SK-MEL-5 (cell line): Measurements from ENCODE around the gene LGALS1. TPM values are rescaled to one million over a fixed set of nuclear protein-coding genes. Genes with fewer than 3 reads are reported as not detected.
"Not testable (repeated sequence)": the region's sequence is repeated elsewhere in the genome, so short reads cannot be mapped to it uniquely, and the experiment has no call there.

ENCODE experiments used
- DNase-seq: peaks from one replicate; pipeline ENCODE4 v3.0.0-alpha.2; 2016; ENCODE audit warnings: low read depth, low spot score
- in situ Hi-C: cut with HindIII; loops from 2 replicates; pipeline ENCODE4 v1.10.0; 2016; ENCODE audit warnings: low sequenced_read_pairs, high pct_unique_total_duplicates, low pct_unique_long_range_greater_than_20kb
- total RNA-seq: library from RNA; depleted of rRNA; stranded (reverse); fragments of >200 nt; shearing (Covaris generic); gene quantifications from 2 replicates; pipeline ENCODE4 v1.2.3, GENCODE V29; 2014

Gene LGALS1
- total RNA-seq, 1 experiment from 2014 or later, result 978 TPM

DNA sequence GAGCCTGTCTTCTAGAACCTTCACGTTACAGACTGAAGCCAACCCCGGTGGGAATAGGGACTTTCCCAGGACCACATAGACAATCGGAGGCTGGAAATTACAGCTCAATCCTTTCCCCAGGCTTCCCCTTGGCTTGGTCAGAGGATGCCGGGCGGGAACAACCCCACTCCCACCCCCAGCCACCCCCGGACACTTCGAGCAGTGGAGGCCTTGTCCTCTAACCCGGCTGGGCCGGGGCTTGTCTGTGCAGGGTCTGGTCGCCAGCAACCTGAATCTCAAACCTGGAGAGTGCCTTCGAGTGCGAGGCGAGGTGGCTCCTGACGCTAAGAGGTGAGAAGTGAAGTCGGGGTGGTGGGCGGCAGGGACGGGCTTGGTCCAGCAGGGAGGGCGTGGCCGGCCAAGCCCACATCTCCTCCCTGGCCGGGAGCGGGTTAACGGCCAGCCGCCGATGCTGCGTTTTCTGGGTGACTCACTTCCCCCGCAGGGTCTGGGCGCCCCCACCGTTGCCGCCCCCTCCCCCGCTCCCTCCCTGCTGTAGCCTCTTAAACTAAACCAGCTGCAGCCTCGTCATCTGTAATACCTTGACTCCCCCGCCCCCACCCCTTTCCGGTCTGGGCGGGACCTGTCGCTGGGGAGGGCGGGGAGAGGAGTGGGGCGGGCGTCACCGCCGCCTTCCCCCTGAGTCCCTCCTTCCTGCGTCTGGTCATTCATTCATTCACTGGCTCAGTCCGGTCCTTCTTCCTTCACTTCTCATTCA is 1.5 kb downstream of the LGALS1 start:
- in situ Hi-C loops, result no loop called here
- DNase-seq, result peak; percentile 84

- DNase-seq, result no peak
- in situ Hi-C loops, result no loop called here
Measured at GRCh38 chr22:37677493-37677974, 2.1 kb downstream of the LGALS1 start.

DNA sequence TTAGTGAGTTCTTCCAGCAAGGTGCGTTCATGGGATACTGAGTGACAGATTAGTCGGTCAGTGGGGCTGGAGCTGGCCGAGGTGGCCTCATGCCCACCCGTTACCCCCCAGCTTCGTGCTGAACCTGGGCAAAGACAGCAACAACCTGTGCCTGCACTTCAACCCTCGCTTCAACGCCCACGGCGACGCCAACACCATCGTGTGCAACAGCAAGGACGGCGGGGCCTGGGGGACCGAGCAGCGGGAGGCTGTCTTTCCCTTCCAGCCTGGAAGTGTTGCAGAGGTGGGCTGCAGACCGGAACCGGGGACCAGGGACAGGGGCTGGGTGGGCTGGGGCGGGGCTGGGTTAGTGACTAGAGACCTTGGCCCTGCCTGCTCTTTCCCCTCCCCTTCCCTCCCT is 2.9 kb downstream of the LGALS1 start:
- in situ Hi-C loops, result no loop called here
- no peak for DNase-seq

DNA sequence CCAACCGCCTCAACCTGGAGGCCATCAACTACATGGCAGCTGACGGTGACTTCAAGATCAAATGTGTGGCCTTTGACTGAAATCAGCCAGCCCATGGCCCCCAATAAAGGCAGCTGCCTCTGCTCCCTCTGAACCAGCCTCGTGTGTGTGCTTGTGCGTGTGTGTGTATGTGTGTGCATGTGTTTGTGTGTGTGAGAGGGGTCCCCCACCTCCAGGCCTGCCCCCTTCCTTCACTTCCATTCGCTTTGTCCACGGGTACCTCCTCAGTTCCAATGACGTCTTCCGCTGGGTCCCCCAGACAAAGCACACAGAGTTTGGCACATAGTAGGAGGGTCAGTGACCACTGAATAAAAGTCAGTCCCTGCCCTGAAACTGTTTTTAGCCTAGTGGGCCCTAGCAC is 4.2 kb downstream of the LGALS1 start:
- in situ Hi-C loops, result no loop called here
- no peak for DNase-seq

DNA sequence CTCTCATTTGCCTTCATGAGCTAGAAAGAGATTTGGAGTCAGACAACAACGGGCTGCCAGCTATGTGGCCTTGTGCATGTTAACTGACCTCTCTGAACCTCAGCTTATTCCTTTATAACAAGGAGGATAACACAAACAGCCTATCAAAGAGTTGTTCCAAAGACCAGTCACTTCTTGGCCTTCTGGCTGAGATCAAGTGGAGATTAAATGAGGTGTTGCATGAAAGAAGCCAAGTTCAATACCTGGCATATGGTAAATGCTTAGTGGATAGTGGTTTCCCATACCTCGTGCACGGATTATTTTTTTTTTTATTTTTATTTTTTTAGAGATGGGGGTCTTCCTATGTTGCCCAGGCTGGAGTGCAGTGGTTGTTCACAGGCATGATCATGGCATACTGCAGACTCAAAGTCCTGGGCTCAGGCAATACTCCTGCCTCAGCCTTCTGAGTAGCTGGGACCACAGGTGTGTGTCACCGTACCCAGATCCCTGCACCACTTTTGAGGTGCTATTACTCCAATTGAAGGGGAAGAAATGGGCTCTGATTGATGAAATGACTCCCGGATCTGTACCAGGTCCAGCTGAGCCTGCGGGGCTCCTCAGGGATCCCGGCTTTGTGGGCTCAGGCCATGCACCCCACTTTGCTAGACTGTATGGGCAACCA is 4.9 kb downstream of the LGALS1 start:
- DNase-seq, result no peak
- in situ Hi-C loops, result no loop called here

DNA sequence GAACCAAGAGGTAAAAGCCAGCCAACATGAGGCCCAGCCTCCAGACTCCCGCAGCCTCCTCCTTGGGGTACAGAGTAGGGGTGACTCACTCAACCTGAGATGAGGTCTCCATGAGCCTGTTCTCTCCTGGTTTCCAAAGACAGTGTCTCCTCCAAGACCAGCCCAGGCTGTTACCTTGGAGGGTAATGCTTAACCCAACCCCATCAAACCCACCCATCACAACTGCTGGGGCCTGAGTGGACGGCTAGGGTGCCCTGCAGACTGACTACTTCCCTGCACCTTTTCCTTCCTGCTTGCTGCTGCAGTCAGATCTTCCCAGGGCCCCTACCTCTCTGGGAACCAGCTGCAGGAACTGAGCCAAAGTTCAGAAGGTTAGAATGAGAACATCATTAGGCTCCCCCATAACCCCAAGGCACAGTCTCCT is 5.6 kb downstream of the LGALS1 start:
- in situ Hi-C loops, result no loop called here
- DNase-seq, result no peak

- peak; percentile 88 for DNase-seq
- in situ Hi-C loops, result no loop called here
Measured at GRCh38 chr22:37681556-37682049, 6.2 kb downstream of the LGALS1 start.

DNA sequence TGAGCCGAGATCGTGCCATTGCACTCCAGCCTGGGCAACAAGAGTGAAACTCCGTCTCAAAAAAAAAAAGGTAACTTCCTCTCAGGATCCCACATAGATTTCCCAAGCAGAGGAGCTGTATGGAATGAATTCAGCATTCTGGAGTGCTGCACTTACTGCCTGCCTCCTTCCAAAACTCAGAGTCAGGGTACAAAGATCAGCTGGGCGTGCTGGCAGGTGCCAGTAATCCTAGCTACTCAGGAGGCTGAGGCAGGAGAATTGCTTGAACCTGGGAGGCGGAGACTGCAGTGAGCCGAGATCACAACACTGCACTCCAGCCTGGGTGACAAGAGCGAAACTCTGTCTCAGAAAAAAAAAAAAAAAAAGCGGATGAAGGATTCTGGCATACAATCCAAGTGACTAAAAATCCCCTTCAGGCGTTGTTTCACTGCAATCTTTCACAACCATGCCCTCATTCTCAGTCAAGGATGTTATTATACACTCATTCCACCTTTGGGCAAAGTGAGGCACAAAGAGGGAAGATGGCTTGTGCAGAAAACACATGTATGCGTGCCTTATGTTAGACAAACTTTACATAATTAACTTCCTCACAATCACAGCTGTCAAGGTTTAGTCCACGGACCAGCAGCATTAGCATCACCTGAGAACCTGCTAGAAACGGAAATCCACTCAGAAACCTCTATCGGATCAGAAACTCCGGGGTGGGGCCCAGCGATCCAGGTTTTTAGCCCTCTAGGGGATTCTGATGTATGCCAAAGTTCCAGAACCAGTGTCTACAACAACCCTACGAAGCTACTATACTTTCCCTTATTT is 9.6 kb downstream of the LGALS1 start:
- in situ Hi-C loops, result no loop called here
- peak; percentile 63 for DNase-seq

DNA sequence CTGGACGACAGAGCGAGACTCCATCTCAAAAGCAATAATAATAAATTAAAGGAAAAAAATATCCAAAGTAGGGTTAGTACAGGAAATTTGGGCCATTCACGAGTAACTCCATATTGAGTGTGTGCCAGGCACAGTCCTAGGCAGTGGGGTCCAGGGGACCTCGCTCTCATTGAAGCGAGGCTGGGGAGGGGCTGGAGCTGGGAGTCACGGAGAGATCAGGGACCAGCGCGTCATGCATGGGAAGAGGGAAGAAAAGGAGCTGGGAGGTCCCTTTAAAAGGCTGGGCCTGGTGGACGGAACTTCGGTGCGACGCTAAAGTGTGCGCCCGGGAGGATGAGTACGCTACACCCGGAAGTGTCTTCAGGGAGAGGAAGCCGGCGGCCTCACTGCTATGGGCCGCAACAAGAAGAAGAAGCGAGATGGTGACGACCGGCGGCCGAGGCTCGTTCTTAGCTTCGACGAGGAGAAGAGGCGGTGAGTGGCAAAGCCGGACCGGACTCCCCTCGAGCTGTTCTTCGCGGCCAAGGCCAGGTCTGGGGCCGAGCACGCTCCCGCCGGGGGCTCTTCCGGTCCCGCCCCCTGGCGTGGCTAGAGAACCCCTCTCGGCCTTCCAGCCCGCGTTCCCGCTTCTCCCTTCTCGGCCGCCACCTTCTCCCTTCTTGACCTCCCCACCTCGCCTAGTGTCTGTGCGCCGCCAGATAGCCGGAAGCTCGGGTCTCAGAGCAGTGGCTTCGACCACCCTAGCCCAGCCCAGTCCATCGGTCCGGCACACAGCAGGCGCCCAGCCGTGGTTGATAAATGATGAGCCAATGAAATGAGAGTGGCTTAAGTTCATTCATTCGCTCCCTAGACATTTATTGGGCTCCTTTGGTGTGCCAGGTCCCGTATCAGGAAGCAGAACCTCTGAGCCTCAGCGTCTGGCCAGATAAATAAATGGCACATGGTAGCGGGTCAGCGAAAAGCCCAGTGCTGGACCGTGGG is 10.9 kb downstream of the LGALS1 start, which contains the start of gene NOL12:
TSS of gene NOL12 (plus strand) at position 342 of the 981 bp plus-strand sequence. CDS start at position 392, 50 bp downstream.
- in situ Hi-C loops, result no loop called here
- DNase-seq, result peak; percentile 95

- in situ Hi-C loops, result no loop called here
- DNase-seq, result no peak
Measured at GRCh38 chr22:37690407-37690806, 15.0 kb downstream of the LGALS1 start.

GRCh38 chr22:37690901-37691504 is 15.6 kb downstream of the LGALS1 start:
- no peak for DNase-seq
- in situ Hi-C loops, result no loop called here

DNA sequence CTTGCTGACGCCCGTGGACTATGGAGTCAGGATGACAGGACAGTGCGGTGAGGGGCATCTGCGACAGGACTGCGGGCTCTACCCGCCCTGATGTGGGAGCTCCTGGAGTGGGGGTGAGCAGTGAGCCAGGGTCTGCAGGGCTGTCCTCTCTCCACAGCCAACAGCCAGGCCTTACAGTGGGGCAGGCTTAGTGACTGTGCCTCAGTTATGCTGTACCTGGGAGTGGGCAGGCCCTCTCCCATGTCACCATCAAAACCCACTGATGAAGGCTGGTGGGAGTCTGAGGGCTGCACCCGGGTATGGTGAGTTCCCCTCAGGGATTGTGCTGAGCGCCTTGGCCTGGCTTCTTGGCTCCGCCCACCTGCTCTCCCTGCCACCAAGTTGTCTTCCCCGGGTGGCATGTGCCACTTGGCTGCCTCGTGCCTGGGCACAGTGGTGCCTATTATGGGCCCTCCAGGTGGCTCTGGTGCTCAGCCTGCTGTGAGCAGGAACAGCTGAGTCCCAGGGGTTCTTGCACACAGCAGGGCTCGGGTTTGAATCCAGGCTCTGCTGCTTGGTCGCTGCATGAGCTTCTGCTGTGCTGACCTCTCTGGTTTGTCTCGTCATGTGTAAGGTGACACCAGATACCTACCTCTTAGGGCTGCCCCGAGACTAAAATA is 17.3 kb downstream of the LGALS1 start:
- DNase-seq, result no peak
- in situ Hi-C loops, result no loop called here

DNA sequence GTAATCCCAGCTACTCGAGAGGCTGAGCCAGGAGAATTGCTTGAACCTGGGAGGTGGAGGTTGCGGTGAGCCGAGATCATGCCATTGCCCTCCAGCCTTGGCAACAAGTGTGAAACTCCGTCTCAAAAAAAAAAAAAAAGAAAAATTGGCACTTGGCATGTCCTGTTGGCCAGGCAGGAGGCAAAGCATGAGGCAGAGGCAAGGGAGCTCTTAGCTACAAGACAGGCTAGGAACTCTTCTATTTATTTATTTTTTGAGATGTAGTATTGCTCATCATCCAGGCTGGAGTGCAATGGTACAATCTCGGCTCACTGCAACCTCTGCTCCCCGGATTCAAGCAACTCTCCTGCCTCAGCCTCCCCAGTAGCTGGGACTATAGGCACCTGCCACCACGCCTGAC is 18.7 kb downstream of the LGALS1 start:
- in situ Hi-C loops, result not testable (repeated sequence)

DNA sequence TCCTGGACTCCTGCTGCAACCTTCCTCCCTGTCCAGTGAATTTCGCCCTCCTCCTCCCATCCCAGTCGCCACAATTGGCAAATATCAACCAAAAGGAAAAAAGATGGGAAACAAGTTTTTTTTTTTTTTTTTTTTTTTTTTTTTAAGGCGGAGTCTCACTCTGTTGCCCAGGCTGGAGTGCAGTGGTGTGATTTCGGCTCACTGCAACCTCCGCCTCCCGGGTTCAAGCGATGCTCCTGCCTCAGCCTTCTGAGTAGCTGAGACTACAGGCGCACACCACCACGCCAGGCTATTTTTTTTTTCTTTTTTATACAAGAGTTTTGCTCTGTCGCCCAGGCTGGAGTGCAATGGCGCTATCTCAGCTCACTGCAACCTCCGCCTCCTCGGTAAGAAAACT is 20.8 kb downstream of the LGALS1 start:
- in situ Hi-C loops, DNase-seq: not testable (repeated sequence)

More for the DNA sequence above, 18.7 kb downstream of the LGALS1 start:
- not testable (repeated sequence) for DNase-seq

DNA sequence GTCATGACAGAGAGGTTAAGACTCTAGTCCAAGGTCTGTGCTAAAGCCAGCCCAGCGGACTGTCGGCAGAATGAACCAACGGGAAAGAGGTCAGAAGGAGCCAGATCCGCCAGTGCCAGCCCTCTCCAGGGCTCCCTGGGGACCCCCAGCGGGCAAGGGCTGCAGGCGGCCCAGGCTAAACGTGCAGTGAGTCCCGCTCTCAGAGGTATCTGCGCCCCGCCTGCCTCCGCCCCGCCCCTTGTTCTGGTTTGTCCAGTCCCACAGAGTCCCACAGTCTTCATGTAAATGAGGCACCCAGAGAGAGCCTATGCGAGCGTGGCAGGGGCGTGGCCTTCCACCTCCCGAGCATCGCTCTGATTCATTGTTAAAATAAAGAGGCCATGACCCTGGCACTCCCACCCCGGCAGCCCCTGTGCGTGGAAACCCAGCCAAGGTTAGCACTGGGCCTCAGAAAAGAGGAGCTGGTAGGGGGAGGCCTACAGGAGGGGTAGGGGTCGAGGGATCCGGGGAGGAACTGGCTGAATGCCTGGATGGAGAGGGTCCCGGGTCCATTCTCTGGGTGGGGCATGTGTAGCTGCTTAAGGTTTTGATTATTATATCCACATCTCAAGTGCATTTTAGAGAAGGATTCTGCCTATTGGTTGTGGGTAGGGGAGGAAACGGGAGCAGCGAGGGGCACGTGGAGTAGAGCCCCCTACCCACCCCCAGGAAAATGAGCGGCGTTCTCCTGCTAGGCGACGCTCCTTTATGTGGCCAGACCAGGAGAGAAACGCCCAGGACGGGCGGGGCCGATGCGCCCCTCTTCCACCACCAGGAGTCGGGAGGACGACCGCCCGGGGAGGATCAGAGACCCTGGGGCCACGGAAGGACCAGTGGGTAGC is 21.5 kb downstream of the LGALS1 start, which contains the start of gene TRIOBP:
TSS of gene TRIOBP (plus strand) at position 392 of the 881 bp plus-strand sequence. CDS start 4,318 bp downstream, outside the sequence.
- peak; percentile 82 for DNase-seq
- in situ Hi-C loops, result no loop called here
